GM18951 (cell line): Measurements from ENCODE around the gene HOXB2.

Experiments used
- POLR2A ChIP-seq: IDR thresholded peaks from 4 replicates; pipeline ENCODE4 v1.6.1; 2011; ENCODE audit warnings: mild to moderate bottlenecking; ENCODE audit not compliant: insufficient read length, insufficient read depth; ENCODE audit errors: extremely low read depth
- in situ Hi-C: fragments of 300-500 bp; cut with MboI; formaldehyde crosslinking; loops from one replicate; pipeline ENCODE4 v1.12.0; 2022; ENCODE audit warnings: low sequenced_read_pairs, mixed read lengths, inconsistent platforms; ENCODE audit not compliant: unreplicated experiment

HOXB2 gene

DNA sequence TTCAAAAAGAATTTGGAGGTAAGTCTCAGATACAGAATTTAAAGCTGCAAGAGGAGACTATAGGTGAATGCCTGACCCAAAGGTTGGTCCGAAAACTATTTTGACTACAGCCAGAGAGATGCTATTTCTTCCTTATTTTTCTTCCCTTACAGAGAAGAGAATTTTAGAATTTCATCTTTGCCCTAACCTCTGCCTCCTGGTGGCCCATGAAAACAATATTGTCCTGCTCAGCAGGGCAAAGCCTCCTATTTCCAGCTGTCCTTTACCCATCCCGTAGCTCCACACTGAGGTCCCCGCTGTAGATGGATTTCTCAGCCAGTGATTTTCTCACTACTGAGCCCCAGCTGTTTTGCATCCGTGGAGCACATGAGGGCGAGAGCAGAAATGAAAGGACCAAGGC lies 38.7 kb downstream of the HOXB2 start:
- no peak for TF ChIP-seq POLR2A
- in situ Hi-C loops = no loop called here

DNA sequence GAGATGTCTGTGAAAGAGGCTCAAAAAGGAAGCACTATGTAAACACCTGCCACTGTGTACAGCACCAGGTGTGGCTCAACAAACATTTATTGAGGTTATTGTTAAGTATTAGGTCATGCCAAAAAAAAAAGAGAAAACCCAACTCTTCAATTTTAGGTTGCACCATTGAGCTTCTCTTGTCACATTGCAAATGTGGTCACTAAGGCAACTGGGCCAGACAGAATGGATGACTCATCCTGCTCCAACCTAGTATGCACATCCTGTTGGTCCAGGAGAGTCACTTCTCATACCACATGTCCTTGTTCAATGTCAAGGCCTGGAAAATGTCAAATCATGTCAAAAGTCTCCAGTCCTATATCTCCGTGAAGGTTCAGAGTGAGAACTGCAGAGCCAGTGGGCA lies 39.1 kb downstream of the HOXB2 start:
- no peak for TF ChIP-seq POLR2A
- in situ Hi-C loops = no loop called here

DNA sequence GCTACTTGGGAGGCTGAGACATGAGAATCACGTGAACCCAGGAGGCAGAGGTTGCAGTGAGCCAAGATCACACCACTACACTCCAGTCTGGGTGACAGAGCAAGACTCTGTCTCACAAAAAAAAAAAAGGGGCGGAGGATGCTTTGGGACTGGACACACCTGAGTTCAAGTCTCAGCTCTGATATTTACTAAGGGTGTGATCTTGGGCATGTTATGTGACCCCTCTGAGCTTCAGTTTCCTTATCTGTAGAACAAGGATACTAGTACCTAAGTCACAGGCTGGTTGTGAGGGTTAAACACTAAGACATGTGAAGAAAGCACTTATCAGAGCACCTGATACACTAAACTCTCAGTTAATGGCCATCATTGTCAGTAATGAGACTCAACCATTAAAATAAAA lies 40.0 kb downstream of the HOXB2 start:
- in situ Hi-C loops = no loop called here
- TF ChIP-seq POLR2A = no peak

DNA sequence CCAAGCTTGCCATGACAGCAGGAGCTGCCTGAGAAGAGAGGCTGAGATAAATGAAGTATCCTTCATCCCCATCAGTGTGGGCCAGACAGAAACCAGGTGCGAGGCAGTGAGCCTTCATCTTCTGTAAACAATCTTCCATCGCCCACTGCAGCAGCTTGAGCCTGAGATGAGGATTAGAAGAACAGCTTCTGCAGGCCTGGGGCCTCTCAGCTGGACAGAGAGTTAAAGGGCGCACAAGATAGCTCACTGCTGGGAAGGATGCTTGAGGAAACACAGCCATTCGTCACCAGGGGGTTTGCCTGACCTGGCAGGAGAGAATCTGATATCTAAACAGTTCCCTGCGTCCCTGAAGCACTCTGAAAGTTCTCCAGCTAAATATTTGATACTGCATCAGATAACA lies 41.2 kb downstream of the HOXB2 start:
- TF ChIP-seq POLR2A = no peak
- in situ Hi-C loops = no loop called here

DNA sequence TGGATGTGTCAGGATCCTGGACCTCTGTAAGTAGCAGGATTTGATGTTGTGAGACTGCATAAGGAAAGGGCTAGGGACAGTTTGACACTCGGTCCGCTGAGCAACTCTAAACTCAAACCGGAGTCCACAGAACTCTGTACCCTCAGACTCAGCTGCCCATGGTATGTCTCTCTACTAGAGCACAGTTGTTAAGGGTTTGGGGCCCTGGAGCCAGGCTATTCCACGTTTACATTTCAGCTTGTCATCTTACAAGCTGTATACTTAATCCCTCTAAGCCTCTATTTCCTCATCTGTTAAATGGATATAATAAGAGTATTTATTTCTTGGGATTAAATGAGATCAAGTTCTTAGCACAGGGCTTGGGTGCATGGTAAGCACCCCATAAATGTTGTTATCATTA lies 42.0 kb downstream of the HOXB2 start:
- no peak for TF ChIP-seq POLR2A
- in situ Hi-C loops = no loop called here

DNA sequence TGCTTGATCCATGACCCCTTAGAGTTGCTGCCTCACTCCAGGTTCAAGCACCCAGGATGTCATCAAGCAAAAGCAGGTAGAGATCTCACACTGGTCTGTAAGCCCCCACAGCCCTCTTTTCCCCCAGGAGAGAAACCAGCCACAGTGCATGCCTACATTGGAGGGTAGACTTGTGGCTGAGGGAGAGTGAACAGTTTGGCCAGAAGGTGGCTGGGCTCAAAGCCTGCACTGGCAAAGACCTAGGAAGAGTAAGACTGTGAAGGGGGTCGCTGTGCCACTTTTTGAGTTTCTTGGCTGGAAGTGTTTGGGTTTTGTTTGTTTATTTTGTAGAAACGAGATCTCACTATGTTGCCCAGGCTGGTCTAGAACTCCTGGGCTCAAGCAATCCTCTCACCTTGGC lies 42.6 kb downstream of the HOXB2 start:
- in situ Hi-C loops = no loop called here
- no peak for TF ChIP-seq POLR2A

DNA sequence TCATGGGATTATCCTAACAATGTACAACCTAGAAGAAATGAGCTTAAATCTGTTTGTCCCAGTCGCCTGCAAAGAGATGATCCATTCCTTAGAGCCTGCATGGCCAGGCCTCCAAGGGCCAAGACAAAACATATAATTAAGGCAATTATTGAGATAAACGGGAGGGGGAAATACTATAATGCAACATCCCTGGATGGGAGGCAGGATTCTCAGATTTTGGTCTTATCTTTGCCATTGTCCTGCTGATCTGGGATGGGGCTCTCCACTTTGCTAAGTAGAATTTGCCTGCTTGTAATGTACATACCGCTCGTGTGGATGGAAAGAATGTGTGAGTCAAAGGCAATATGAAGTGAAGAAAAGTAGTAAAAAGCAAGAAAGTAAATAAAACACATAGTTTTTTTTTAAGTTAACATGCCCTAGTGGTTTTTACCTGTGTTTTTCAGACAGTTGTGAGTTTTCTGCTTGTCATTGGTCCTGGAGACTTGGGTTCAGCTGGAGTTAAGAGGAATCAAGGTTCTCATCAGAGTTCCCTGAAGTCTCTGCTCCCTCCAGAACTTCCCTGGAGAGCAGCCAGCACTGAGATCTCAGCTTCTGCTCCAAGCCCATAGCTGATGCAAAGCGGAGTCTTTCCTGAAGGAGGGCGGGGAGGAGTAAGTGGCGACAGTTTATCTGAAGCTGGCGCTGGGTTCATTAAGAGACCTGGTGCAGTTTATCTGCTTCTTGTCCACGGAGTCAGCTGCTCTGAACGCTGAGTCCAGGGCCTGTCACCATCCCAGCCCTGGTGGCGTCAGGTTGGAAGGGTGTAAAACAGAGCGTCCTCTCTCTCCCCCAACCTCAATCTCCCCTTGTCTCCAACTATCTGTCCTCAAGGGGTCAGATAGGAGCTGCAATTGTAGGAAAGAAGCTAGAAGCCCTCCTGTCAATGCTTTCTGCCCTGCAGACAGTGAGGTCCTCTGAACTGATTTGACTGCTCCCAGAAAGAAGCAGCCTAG lies 44.2 kb downstream of the HOXB2 start:
- no peak for TF ChIP-seq POLR2A
- in situ Hi-C loops = no loop called here

DNA sequence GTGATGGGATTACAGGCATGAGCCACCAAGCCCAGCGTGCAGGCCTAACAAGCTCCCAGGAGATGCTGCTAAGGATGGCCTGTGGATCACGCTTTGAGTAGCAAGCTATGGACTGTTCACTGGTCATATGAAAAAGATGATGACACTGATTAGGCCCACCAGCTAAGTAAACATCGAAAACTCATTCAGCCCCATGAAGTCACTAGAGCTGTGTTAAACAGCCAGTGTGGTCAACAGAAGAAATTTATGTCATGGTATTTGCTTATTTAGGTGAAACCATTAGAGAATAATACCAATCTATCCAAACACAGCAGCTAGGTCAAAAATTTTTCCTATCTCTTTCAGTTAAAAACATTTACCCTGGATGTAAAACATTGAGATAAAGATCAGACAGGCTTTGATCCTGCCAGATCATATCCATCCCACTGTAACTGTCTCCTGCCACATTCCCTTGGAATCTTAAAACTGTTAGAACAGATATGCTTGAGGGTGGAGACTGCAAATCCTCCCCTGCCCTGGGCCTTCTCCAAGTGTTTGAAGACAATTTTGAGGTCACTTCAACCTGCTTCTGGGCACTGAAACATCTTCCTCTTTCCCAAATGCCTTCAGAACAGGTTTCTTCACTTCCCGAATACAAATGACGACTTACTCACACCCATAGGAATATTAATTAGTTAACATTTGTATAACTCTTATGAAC lies 45.0 kb downstream of the HOXB2 start:
- TF ChIP-seq POLR2A = no peak
- in situ Hi-C loops = no loop called here

DNA sequence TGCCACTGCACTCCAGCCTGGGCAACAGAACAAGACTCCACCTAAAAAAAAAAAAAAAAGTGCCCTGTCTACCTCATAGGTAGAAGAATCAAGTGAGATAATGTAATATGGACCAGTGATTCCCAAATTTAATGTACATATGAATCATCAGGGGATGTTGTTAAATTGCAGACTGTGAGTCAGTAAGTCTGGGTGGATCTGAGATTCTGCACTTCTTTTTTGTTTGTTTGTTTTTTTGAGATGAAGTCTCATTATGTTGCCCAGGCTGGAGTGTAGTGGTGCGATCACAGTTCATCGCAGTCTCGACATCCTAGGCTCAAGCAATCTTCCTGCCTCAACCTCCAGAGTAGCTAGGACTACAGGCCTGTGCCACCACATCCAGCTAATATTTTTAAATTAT lies 45.7 kb downstream of the HOXB2 start:
- no peak for TF ChIP-seq POLR2A
- in situ Hi-C loops = no loop called here

DNA sequence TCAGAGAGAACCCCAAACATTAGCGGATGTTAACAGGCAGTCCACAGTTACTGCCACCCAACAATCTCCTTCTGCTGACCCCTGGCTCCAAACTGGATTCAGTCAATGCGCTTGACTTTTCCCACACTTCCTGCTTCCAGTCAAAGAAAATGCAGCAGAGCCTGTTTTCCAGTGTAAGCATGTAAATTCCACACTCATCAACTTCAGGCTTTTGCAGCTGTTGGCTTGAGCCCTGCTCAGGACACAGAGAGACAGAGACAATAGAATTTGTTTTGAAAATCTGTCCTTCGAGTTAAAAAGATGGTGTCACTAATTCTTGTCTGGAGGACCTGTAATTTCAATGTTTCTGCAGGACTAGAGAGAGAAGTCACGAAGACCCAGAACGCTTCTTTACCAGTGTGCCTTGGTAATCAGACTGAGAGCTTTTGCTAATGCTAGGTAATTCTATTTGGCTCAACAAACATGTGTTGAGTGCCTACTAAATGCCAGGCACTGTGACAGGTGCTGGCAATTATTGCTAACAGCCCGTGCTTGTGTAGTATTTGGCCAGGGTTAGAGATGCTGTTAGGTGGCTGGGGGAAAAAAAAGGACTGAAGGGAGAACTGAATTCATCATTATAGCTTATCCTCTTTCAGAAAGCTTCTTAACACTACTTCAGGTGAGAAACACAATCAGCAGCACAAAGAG lies 46.6 kb downstream of the HOXB2 start:
- in situ Hi-C loops = no loop called here
- TF ChIP-seq POLR2A = no peak

DNA sequence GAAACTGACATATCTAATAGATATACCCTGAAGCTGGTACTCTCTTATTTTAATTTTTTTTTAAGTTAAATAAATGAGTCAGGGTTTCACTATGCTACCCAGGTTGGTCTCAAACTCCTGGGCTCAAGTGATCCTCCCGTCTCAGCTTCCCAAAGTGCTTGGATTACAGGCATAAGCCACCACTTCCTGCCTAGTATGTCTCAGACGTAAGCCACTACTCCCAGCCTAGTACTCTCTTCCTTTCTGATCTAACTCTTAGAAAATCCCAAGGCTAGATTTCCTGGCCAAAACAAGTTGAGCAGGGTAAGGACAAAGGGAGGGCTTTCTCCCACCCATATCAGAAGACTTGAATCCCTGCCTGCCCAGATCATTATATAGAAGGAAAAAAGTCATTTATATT lies 47.8 kb downstream of the HOXB2 start:
- in situ Hi-C loops = no loop called here
- TF ChIP-seq POLR2A = no peak

DNA sequence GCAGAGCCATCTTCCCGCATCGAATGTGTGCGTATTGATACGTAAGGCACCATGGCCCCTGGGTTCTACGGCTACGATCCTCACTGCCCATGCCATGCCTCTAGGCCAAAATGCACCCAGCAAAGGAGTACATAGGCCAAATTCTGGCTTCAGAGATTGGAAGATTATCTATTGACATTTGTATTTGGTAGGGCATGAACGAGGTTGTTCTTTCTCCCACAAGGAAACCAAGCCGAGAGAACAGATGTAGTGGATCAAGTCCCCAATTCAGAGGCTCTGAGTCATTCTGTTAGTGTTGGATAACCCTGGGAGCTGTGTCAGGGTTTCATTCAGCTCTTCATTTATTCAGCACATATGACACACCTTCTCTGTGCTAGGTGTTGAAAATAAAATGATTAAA lies 50.6 kb downstream of the HOXB2 start:
- TF ChIP-seq POLR2A = no peak
- in situ Hi-C loops = no loop called here
